Fibroblast of the aortic adventitia (primary cell): Measurements from ENCODE around the gene RXFP4. TPM values are rescaled to one million over a fixed set of nuclear protein-coding genes. Genes with fewer than 3 reads are reported as not detected.
"Not testable (repeated sequence)": the region's sequence is repeated elsewhere in the genome, so short reads cannot be mapped to it uniquely, and the experiment has no call there.

Source experiments
- DNase-seq: peaks from one replicate; pipeline ENCODE4 v3.0.0-alpha.2; 2010; ENCODE audit warnings: low read depth
- H3K4me3 ChIP-seq: 2 replicates; pipeline ENCODE4 v1.5.1; 2011; ENCODE audit warnings: low read depth, mild to moderate bottlenecking, control low read depth, low read length, moderate library complexity
- CTCF ChIP-seq: IDR thresholded peaks from 2 replicates; pipeline ENCODE4 v1.5.1; 2011; ENCODE audit warnings: mild to moderate bottlenecking, low read length, control low read depth, inconsistent platforms; ENCODE audit not compliant: insufficient read depth
- small RNA-seq: library from RNA; depleted of rRNA; stranded (forward); fragments of <200 nt; gene quantifications from one replicate; pipeline ENCODE3, GENCODE V24; 2012
- total RNA-seq: library from RNA; depleted of rRNA; stranded (reverse); fragments of >200 nt; gene quantifications from 2 replicates; pipeline ENCODE4 v1.2.3, GENCODE V29; 2012; ENCODE audit warnings: low replicate concordance

The RXFP4 gene
- total RNA-seq, 1 donor = 0.09 TPM

DNA sequence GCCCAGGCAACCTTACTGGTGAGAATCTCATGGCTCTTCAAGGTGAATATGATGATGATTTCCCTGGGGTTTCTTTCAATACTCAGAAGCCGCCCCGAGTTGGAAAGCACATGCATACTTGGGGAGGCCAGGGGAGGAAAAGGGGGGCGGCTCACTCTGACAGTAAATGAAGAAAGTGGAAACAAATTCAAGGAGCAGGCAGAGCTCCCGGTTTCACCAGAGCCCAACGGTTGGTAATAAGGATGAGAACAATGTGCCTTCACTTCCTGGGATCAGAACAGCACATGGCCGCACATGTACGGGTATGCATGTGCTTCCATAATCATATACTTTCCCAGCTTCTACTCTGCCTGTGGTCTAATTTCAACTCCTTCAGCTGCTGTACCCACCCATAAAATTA lies 40.7 kb downstream of the RXFP4 start:
- H3K4me3 ChIP-seq = peak overlapping the region; percentile 97
- no peak for TF ChIP-seq CTCF
- no peak for DNase-seq

DNA sequence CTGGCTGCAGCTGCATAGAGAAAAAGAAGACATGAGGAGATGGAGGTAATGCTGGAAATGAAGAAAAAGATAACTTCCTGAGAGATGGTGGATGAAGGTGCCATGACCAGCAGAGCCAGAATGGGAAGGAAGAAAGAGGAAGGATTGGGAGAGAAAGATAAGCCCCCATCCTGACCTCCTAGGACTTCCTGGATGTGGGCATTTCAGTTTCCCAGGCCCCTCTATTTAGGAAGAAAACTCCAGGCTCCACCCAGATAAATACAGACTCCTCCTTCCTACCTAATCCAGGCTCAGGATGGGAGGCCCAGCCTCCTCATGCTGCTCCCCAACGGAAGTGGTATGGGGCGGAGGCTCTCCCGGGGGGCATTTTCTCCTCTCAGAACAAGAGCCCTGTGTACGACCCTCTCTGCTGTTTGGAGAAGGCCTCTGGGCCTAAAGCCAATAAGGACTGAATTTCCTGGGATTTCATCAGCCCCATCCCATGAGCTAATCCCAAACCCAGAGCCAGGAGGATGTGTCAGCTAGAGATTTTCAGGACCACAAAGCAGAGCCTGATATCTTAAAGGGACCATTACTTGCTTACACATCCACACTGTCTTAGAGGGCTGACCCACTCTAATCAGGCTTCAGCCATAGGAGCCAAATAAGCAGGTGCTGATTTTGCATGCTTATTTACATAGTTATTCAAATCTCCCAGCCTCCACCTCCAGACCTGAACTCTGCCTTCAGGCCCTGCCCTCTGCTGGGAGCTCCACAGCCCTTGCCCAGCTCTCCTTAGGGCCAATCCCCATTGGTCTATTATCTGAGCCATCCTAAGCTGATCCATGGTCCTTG lies 42.0 kb downstream of the RXFP4 start:
- peak; percentile 100 for DNase-seq
- peak overlapping the region; percentile 97 for H3K4me3 ChIP-seq
- TF ChIP-seq CTCF = peak; percentile 22

- TF ChIP-seq CTCF = no peak
- H3K4me3 ChIP-seq = no peak overlapping the region
- no peak for DNase-seq
Observed at GRCh38 chr1:155984341-155984740, 42.9 kb downstream of the RXFP4 start.

GRCh38 chr1:155984903-155985645 lies 43.6 kb downstream of the RXFP4 start:
- H3K4me3 ChIP-seq, DNase-seq: not testable (repeated sequence)

DNA sequence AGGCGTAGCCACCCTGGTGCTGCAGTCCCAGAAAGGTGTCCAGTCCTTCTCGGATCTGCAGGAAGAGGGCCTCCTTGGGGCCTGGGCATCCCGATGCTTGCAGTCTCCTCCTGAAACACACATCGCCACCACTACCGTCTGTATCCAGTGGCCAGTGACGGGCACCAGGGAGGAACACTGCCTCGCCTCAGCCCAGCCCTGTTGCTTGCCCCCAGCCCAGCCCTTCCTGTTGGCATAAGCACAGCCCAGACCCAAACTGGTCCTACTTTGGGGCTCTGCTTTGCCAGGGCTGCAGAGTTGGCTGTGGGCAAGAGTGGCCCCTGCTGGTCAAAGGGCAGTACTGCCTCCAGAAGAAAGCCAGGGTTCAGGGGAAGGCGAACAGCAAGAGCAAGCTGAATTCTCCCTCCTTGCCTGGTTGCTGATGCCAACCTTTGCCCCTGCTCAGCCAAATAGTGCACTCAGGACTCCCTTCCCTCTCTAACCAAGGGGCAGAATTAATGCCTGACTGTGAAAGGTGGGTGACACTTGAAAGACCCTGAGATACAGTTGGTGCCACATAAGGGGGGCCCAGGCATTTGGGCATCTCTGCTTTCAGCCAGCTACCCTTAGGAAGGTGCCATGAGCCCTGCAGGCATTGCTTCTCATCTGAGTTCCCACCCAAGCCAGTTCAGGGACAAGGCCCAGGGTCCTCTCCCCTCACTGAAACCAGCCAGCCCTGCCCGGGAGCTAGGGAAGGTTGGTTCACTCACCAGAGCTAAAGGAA lies 48.0 kb downstream of the RXFP4 start:
- peak; percentile 84 for DNase-seq
- H3K4me3 ChIP-seq = peak overlapping the region; percentile 66
- TF ChIP-seq CTCF = peak; percentile 99

GRCh38 chr1:155990005-155990739 lies 48.7 kb downstream of the RXFP4 start:
- TF ChIP-seq CTCF = no peak
- H3K4me3 ChIP-seq = no peak overlapping the region
- DNase-seq = no peak

Small RNA genes lying within 50 kb of the gene (small RNA-seq; reads per million reads assigned to genes)
- 0.45 reads per million for gene MIR6738
- gene RF00015 = not detected
- gene SCARNA4 = not detected
- gene SNORA80E = 154 reads per million, percentile 98 among the genes with 10 or more reads in this experiment

Other genes with a start within 250 kb of the RXFP4 start
- 39.9 and 50.0 TPM in 2 replicates for gene GON4L, start 84.4 kb upstream of the RXFP4 start, total RNA-seq
- gene SYT11, start 82.1 kb upstream of the RXFP4 start, total RNA-seq = 19.5 and 48.6 TPM in 2 replicates
- 33.7 and 35.4 TPM in 2 replicates for gene RIT1, start 30.3 kb upstream of the RXFP4 start, total RNA-seq
- gene KHDC4, start 7.2 kb upstream of the RXFP4 start, total RNA-seq = 11.3 and 31.0 TPM in 2 replicates
- gene ARHGEF2, start 36.9 kb downstream of the RXFP4 start, total RNA-seq = 116 and 161 TPM in 2 replicates
- 339 and 472 TPM in 2 replicates for gene SSR2, start 79.3 kb downstream of the RXFP4 start, total RNA-seq
- 8.5 and 22.0 TPM in 2 replicates for gene UBQLN4, start 112.2 kb downstream of the RXFP4 start, total RNA-seq
- gene LAMTOR2, start 113.1 kb downstream of the RXFP4 start, total RNA-seq = 40.4 and 74.7 TPM in 2 replicates
- gene RAB25, start 119.5 kb downstream of the RXFP4 start, total RNA-seq = not detected in 2 replicates
- gene MEX3A, start 140.8 kb downstream of the RXFP4 start, total RNA-seq = 0.90 TPM in 2 replicates
- gene LMNA, start 173.1 kb downstream of the RXFP4 start, total RNA-seq = 502 and 1,039 TPM in 2 replicates
- 1.4 and 3.2 TPM in 2 replicates for gene SEMA4A, start 211.9 kb downstream of the RXFP4 start, total RNA-seq